ENCODE results near the gene LANCL2. TPM values are rescaled to one million over a fixed set of nuclear protein-coding genes. Genes with fewer than 3 reads are reported as not detected.

LANCL2 gene
- polyA plus RNA-seq, 4 donors: 12.1 to 19.4 (median 13.8) TPM

- H3K36me3 ChIP-seq (ENCODE audit: control insufficient read depth in 3 of 3, insufficient read depth in 2 of 3, low read depth in 1 of 3, low read length in 3 of 3): peaks cover 0 to 6% (median 0%) of the 10 kb centered on the region in 3 donors
- H3K4me1 ChIP-seq (ENCODE audit: control insufficient read depth in 3 of 3, insufficient read depth in 2 of 3, low read depth in 1 of 3, low read length in 2 of 3): no peaks in the 10 kb centered on the region
- no peak overlapping the region for H3K4me3 ChIP-seq (ENCODE audit: low read depth in 1 of 3, low read length in 3 of 3)
- H3K9me3 ChIP-seq (ENCODE audit: control insufficient read depth in 2 of 2, insufficient read depth in 1 of 2, low read depth in 1 of 2, low read length in 1 of 2): peaks cover 0 to 4% of the 10 kb centered on the region in 2 donors
- H3K27me3 ChIP-seq (ENCODE audit: control insufficient read depth in 3 of 3, insufficient read depth in 3 of 3, low read length in 3 of 3): no peaks in the 10 kb centered on the region
- WGBS, 3 donors: 83 to 95% (median 85%) methylated on average over 3 of the region's 3 CpGs
- H3K27ac ChIP-seq (ENCODE audit: low read depth in 1 of 3, low read length in 2 of 3): no peak overlapping the region
- FAIRE-seq (no peak), DNase-seq (no peak)
Observed at GRCh38 chr7:55379285-55379684, 14.1 kb downstream of the LANCL2 start.

- peaks cover 0 to 6% (median 0%) of the 10 kb centered on the region in 3 donors for H3K36me3 ChIP-seq (ENCODE audit: control insufficient read depth in 3 of 3, insufficient read depth in 2 of 3, low read depth in 1 of 3, low read length in 3 of 3)
- no peak overlapping the region for H3K4me3 ChIP-seq (ENCODE audit: low read depth in 1 of 3, low read length in 3 of 3)
- FAIRE-seq: no peak
- WGBS, 3 donors: 86 to 90% (median 88%) methylated on average over 6 of the region's 6 CpGs
- H3K27ac ChIP-seq (ENCODE audit: low read depth in 1 of 3, low read length in 2 of 3): no peak overlapping the region
- H3K4me1 ChIP-seq (ENCODE audit: control insufficient read depth in 3 of 3, insufficient read depth in 2 of 3, low read depth in 1 of 3, low read length in 2 of 3): no peaks in the 10 kb centered on the region
- no peaks in the 10 kb centered on the region for H3K27me3 ChIP-seq (ENCODE audit: control insufficient read depth in 3 of 3, insufficient read depth in 3 of 3, low read length in 3 of 3)
- DNase-seq: no peak
- peaks cover 0 to 11% of the 10 kb centered on the region in 2 donors for H3K9me3 ChIP-seq (ENCODE audit: control insufficient read depth in 2 of 2, insufficient read depth in 1 of 2, low read depth in 1 of 2, low read length in 1 of 2)
Observed at GRCh38 chr7:55381189-55381588, 16.1 kb downstream of the LANCL2 start.

- Histone ChIP-seq H3K9me3 (ENCODE audit: control insufficient read depth in 2 of 2, insufficient read depth in 1 of 2, low read depth in 1 of 2, low read length in 1 of 2) (peaks cover 0 to 16% of the 10 kb centered on the region in 2 donors), H3K4me3 (ENCODE audit: low read depth in 1 of 3, low read length in 3 of 3) (no peak overlapping the region), H3K27ac (ENCODE audit: low read depth in 1 of 3, low read length in 2 of 3) (no peak overlapping the region), H3K27me3 (ENCODE audit: control insufficient read depth in 3 of 3, insufficient read depth in 3 of 3, low read length in 3 of 3) (no peaks in the 10 kb centered on the region), H3K4me1 (ENCODE audit: control insufficient read depth in 3 of 3, insufficient read depth in 2 of 3, low read depth in 1 of 3, low read length in 2 of 3) (no peaks in the 10 kb centered on the region), H3K36me3 (ENCODE audit: control insufficient read depth in 3 of 3, insufficient read depth in 2 of 3, low read depth in 1 of 3, low read length in 3 of 3) (peaks cover 0 to 3% (median 0%) of the 10 kb centered on the region in 3 donors)
- WGBS, 3 donors: 91 to 96% (median 93%) methylated on average over 5 of the region's 5 CpGs
- DNase-seq (no peak), FAIRE-seq (no peak)
Observed at GRCh38 chr7:55381696-55382095, 16.6 kb downstream of the LANCL2 start.

GRCh38 chr7:55382251-55382650, 17.1 kb downstream of the LANCL2 start:
- WGBS, 3 donors: 92 to 97% (median 95%) methylated on average over 4 of the region's 4 CpGs
- Histone ChIP-seq H3K27me3 (ENCODE audit: control insufficient read depth in 3 of 3, insufficient read depth in 3 of 3, low read length in 3 of 3) (no peaks in the 10 kb centered on the region), H3K4me1 (ENCODE audit: control insufficient read depth in 3 of 3, insufficient read depth in 2 of 3, low read depth in 1 of 3, low read length in 2 of 3) (no peaks in the 10 kb centered on the region), H3K9me3 (ENCODE audit: control insufficient read depth in 2 of 2, insufficient read depth in 1 of 2, low read depth in 1 of 2, low read length in 1 of 2) (peaks cover 0 to 19% of the 10 kb centered on the region in 2 donors), H3K4me3 (ENCODE audit: low read depth in 1 of 3, low read length in 3 of 3) (no peak overlapping the region), H3K27ac (ENCODE audit: low read depth in 1 of 3, low read length in 2 of 3) (no peak overlapping the region), H3K36me3 (ENCODE audit: control insufficient read depth in 3 of 3, insufficient read depth in 2 of 3, low read depth in 1 of 3, low read length in 3 of 3) (peaks cover 0 to 3% (median 0%) of the 10 kb centered on the region in 3 donors)
- no peak for FAIRE-seq
- DNase-seq: no peak

- Histone ChIP-seq H3K36me3 (ENCODE audit: control insufficient read depth in 3 of 3, insufficient read depth in 2 of 3, low read depth in 1 of 3, low read length in 3 of 3) (peaks cover 0 to 8% (median 0%) of the 10 kb centered on the region in 3 donors), H3K4me3 (ENCODE audit: low read depth in 1 of 3, low read length in 3 of 3) (no peak overlapping the region), H3K4me1 (ENCODE audit: control insufficient read depth in 3 of 3, insufficient read depth in 2 of 3, low read depth in 1 of 3, low read length in 2 of 3) (no peaks in the 10 kb centered on the region), H3K27ac (ENCODE audit: low read depth in 1 of 3, low read length in 2 of 3) (no peak overlapping the region), H3K9me3 (ENCODE audit: control insufficient read depth in 2 of 2, insufficient read depth in 1 of 2, low read depth in 1 of 2, low read length in 1 of 2) (peaks cover 0 to 30% of the 10 kb centered on the region in 2 donors), H3K27me3 (ENCODE audit: control insufficient read depth in 3 of 3, insufficient read depth in 3 of 3, low read length in 3 of 3) (no peaks in the 10 kb centered on the region)
- WGBS, 3 donors: 94 to 100% (median 97%) methylated on average over 4 of the region's 4 CpGs
- DNase-seq: no peak
- FAIRE-seq: no peak
Observed at GRCh38 chr7:55386541-55386940, 21.4 kb downstream of the LANCL2 start.

- Histone ChIP-seq H3K9me3 (ENCODE audit: control insufficient read depth in 2 of 2, insufficient read depth in 1 of 2, low read depth in 1 of 2, low read length in 1 of 2) (peaks cover 0 to 29% of the 10 kb centered on the region in 2 donors), H3K36me3 (ENCODE audit: control insufficient read depth in 3 of 3, insufficient read depth in 2 of 3, low read depth in 1 of 3, low read length in 3 of 3) (peaks cover 0 to 9% (median 0%) of the 10 kb centered on the region in 3 donors), H3K27ac (ENCODE audit: low read depth in 1 of 3, low read length in 2 of 3) (no peak overlapping the region), H3K4me1 (ENCODE audit: control insufficient read depth in 3 of 3, insufficient read depth in 2 of 3, low read depth in 1 of 3, low read length in 2 of 3) (no peaks in the 10 kb centered on the region), H3K27me3 (ENCODE audit: control insufficient read depth in 3 of 3, insufficient read depth in 3 of 3, low read length in 3 of 3) (no peaks in the 10 kb centered on the region), H3K4me3 (ENCODE audit: low read depth in 1 of 3, low read length in 3 of 3) (no peak overlapping the region)
- WGBS, 3 donors: 77 to 85% (median 82%) methylated on average over 7 of the region's 7 CpGs
- FAIRE-seq: peak; percentile 64
- DNase-seq: no peak
Observed at GRCh38 chr7:55387062-55387965, 22.2 kb downstream of the LANCL2 start.

- Histone ChIP-seq H3K4me3 (ENCODE audit: low read depth in 1 of 3, low read length in 3 of 3) (no peak overlapping the region), H3K27me3 (ENCODE audit: control insufficient read depth in 3 of 3, insufficient read depth in 3 of 3, low read length in 3 of 3) (no peaks in the 10 kb centered on the region), H3K36me3 (ENCODE audit: control insufficient read depth in 3 of 3, insufficient read depth in 2 of 3, low read depth in 1 of 3, low read length in 3 of 3) (peaks cover 2 to 19% (median 3%) of the 10 kb centered on the region in 3 donors), H3K9me3 (ENCODE audit: control insufficient read depth in 2 of 2, insufficient read depth in 1 of 2, low read depth in 1 of 2, low read length in 1 of 2) (no peaks in the 10 kb centered on the region), H3K27ac (ENCODE audit: low read depth in 1 of 3, low read length in 2 of 3) (no peak overlapping the region), H3K4me1 (ENCODE audit: control insufficient read depth in 3 of 3, insufficient read depth in 2 of 3, low read depth in 1 of 3, low read length in 2 of 3) (peaks cover 0 to 3% (median 0%) of the 10 kb centered on the region in 3 donors)
- FAIRE-seq (no peak), DNase-seq (peak; percentile 18 to 25)
- 85 to 92% (median 90%) methylated on average over 11 of the region's 11 CpGs for WGBS, 3 donors
Observed at GRCh38 chr7:55396233-55396785, 31.2 kb downstream of the LANCL2 start.

- WGBS, 3 donors: 90 to 94% (median 93%) methylated on average over 3 of the region's 3 CpGs
- Histone ChIP-seq H3K36me3 (ENCODE audit: control insufficient read depth in 3 of 3, insufficient read depth in 2 of 3, low read depth in 1 of 3, low read length in 3 of 3) (peaks cover 0 to 16% (median 3%) of the 10 kb centered on the region in 3 donors), H3K27me3 (ENCODE audit: control insufficient read depth in 3 of 3, insufficient read depth in 3 of 3, low read length in 3 of 3) (no peaks in the 10 kb centered on the region)
Observed at GRCh38 chr7:55397617-55398016, 32.5 kb downstream of the LANCL2 start.

More at GRCh38 chr7:55397617-55398016, 32.5 kb downstream of the LANCL2 start:
- Histone ChIP-seq H3K4me3 (ENCODE audit: low read depth in 1 of 3, low read length in 3 of 3) (no peak overlapping the region), H3K4me1 (ENCODE audit: control insufficient read depth in 3 of 3, insufficient read depth in 2 of 3, low read depth in 1 of 3, low read length in 2 of 3) (peaks cover 0 to 3% (median 0%) of the 10 kb centered on the region in 3 donors), H3K9me3 (ENCODE audit: control insufficient read depth in 2 of 2, insufficient read depth in 1 of 2, low read depth in 1 of 2, low read length in 1 of 2) (no peaks in the 10 kb centered on the region), H3K27ac (ENCODE audit: low read depth in 1 of 3, low read length in 2 of 3) (no peak overlapping the region)
- no peak for FAIRE-seq
- DNase-seq: peak in 1 of 2 donors; percentile 9
